ENCODE measurements around the gene ZYG11A.

GRCh38 chr1:52937433-52938182, 95.0 kb downstream of the ZYG11A start:
- no peak for TF ChIP-seq CTCF (IDR thresholded peaks at IDR 0.05; ENCODE audit: low read depth, low read length, poor library complexity, severe bottlenecking)
- TF ChIP-seq EZH2phosphoT487 (IDR thresholded peaks at IDR 0.05; ENCODE audit: borderline replicate concordance, low read length), result no peak
